ENCODE results near the gene SORCS2. TPM values are rescaled to one million over a fixed set of nuclear protein-coding genes. Genes with fewer than 3 reads are reported as not detected.

Gene SORCS2
- total and polyA plus RNA-seq, 3 donors from 2014 or later, result 2.7 to 4.6 (median 2.9) TPM

DNA sequence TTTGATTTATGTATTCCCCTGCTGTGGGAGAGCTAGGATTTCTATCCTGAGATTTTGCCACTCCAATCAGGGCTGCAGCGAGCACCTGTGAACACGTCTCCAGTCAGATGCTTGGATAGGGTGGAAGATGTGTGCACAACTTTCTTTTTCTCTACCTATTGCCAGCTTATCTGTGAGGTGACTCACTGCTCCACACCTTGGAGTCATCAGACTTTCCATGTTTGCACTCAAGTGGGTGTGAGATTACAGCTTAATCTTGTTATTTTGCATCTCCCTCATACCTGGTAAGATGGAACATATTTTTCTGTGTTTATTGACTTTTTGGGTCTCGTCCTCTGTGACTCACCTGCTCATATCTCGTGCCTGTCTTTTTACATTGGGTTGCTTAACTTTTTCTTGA is 210.2 kb downstream of the SORCS2 start:
- Histone ChIP-seq H3K9me3 (no peaks in the 10 kb centered on the region), H3K4me3 (no peak overlapping the region), H3K4me1 (no peaks in the 10 kb centered on the region), H3K27me3 (no peaks in the 10 kb centered on the region), H3K27ac (no peak overlapping the region), H3K36me3 (ENCODE audit: low read depth, missing control alignments) (no peaks in the 10 kb centered on the region)
- intact Hi-C loops (cut with DNase I; ENCODE audit: low total_unique reads), result no loop called here
- TF ChIP-seq POLR2A (IDR thresholded peaks at IDR 0.05), result no peak
- TF ChIP-seq CTCF (IDR thresholded peaks at IDR 0.05), result no peak
- no peak for DNase-seq
- WGBS, 2 donors, result 59 to 77% methylated on average over 4 of the region's 4 CpGs

DNA sequence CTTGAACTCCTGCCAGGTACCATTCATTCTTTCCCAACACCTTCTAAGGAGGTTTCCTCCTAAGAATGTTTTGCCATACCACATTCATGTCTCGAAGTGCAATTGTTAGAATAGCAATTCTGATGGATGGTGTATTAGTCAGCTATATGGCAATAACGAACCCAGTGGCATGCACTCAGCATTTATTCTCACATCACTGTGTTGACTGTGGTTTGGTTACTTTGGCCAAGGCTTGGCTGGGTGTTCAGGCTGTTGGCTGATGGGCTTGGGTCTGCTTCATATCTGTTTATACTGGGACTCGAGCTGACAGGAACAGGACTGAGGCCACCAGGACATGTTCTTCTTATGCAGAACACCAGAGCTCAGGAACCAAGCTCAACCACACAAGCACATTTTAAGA is 210.7 kb downstream of the SORCS2 start:
- no peaks in the 10 kb centered on the region for H3K4me1 ChIP-seq
- H3K27ac ChIP-seq, result no peak overlapping the region
- TF ChIP-seq POLR2A (IDR thresholded peaks at IDR 0.05), result no peak
- no peak for TF ChIP-seq CTCF (IDR thresholded peaks at IDR 0.05)
- 82 to 83% methylated on average over 3 of the region's 3 CpGs for WGBS, 2 donors
- H3K27me3 ChIP-seq, result no peaks in the 10 kb centered on the region
- intact Hi-C loops (cut with DNase I; ENCODE audit: low total_unique reads), result no loop called here
- H3K4me3 ChIP-seq, result no peak overlapping the region
- no peaks in the 10 kb centered on the region for H3K9me3 ChIP-seq
- peak; percentile 13 for DNase-seq
- no peaks in the 10 kb centered on the region for H3K36me3 ChIP-seq (ENCODE audit: low read depth, missing control alignments)

DNA sequence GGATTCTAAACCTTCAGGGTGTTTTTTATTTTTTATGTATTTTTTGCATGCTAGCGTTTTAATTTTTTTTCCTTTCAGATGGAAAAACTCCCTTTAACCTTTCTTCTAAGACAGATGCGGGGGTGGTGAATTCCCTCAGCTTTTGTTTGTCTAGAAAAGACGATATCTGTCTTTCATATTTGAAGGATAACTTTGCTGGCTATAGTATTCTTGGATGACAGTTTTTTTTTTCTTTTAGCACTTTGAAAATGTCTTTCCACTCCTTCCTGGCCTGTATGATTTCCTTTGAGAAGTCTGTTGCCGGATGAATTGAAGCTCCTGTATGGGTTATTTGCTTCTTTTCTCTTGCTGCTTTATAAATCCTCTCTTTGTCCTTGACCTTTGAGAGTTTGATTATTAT is 215.8 kb downstream of the SORCS2 start:
- intact Hi-C loops (cut with DNase I; ENCODE audit: low total_unique reads), result no loop called here
- TF ChIP-seq POLR2A (IDR thresholded peaks at IDR 0.05), result no peak
- no peak for TF ChIP-seq CTCF (IDR thresholded peaks at IDR 0.05)
- no peak overlapping the region for H3K4me3 ChIP-seq
- WGBS, 2 donors, result 82 to 90% methylated on average over 4 of the region's 4 CpGs
- no peaks in the 10 kb centered on the region for H3K9me3 ChIP-seq
- no peaks in the 10 kb centered on the region for H3K4me1 ChIP-seq
- DNase-seq, result no peak
- no peaks in the 10 kb centered on the region for H3K27me3 ChIP-seq
- H3K36me3 ChIP-seq (ENCODE audit: low read depth, missing control alignments), result no peaks in the 10 kb centered on the region
- H3K27ac ChIP-seq, result no peak overlapping the region

DNA sequence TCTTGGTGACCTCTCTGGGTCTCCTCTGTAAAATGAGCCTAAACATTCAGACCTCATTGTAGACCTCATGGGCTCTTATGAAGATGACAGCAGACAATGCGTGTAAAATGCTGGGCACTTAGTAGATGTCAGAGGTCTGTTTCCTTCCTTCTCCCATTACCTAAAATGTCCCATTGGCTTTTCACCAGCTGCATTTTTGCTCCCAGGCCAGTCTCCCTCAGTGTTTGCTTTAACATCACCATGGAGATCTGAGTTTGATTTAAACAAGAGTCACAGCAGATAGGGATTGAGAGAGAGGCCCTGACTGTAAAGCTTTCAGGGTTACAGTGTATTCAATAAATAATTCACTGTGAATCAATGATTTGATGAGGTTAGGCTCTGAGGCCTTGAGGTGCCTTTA is 218.1 kb downstream of the SORCS2 start:
- Histone ChIP-seq H3K27ac (no peak overlapping the region), H3K36me3 (ENCODE audit: low read depth, missing control alignments) (no peaks in the 10 kb centered on the region), H3K27me3 (no peaks in the 10 kb centered on the region), H3K9me3 (no peaks in the 10 kb centered on the region), H3K4me3 (no peak overlapping the region), H3K4me1 (no peaks in the 10 kb centered on the region)
- intact Hi-C loops (cut with DNase I; ENCODE audit: low total_unique reads), result no loop called here
- DNase-seq, result no peak
- TF ChIP-seq POLR2A (IDR thresholded peaks at IDR 0.05) (no peak), CTCF (IDR thresholded peaks at IDR 0.05) (no peak)
- 67 to 90% methylated on average over 1 of the region's 1 CpG for WGBS, 2 donors

DNA sequence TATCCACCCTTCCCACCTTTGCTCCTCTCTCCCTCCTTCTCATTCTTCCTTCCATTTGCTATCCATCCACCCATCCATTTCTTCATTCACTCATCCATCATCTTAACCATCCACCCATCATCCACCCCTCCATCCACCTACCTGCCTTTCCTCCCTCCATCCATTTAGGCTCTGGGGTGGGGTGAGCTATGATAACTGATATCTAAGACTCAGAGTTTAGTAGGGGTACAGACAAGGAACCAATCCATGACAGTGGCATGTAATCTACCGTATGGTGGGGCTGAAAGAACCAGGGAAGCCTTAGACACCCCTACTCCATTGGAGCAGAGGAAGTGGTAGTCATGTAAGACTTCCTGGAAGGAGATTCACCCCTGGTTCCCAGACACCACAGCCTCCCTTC is 219.2 kb downstream of the SORCS2 start:
- Histone ChIP-seq H3K9me3 (no peaks in the 10 kb centered on the region), H3K4me1 (no peaks in the 10 kb centered on the region), H3K36me3 (ENCODE audit: low read depth, missing control alignments) (no peaks in the 10 kb centered on the region), H3K4me3 (no peak overlapping the region), H3K27me3 (no peaks in the 10 kb centered on the region), H3K27ac (no peak overlapping the region)
- TF ChIP-seq CTCF (IDR thresholded peaks at IDR 0.05) (no peak), POLR2A (IDR thresholded peaks at IDR 0.05) (no peak)
- intact Hi-C loops (cut with DNase I; ENCODE audit: low total_unique reads), result no loop called here
- no peak for DNase-seq
- 80 to 96% methylated on average over 1 of the region's 1 CpG for WGBS, 2 donors
